ENCODE data around the gene BEAN1.

The BEAN1 gene

GRCh38 chr16:66386629-66387622, 40.2 kb upstream of the BEAN1 start:
- no peak overlapping the region for H3K27ac ChIP-seq (ENCODE audit: low read depth, low read length)
- H3K27me3 ChIP-seq (ENCODE audit: control insufficient read depth, insufficient read depth, low read length), result no peaks in the 10 kb centered on the region
- H3K9ac ChIP-seq (ENCODE audit: low read length), result no peak overlapping the region
- peaks cover 10% of the 10 kb centered on the region for H3K4me1 ChIP-seq (ENCODE audit: control insufficient read depth, insufficient read depth, low read length)
- no peak overlapping the region for H3K4me3 ChIP-seq (ENCODE audit: low read depth, low read length)
- H3K9me3 ChIP-seq (ENCODE audit: control insufficient read depth, insufficient read depth, low read depth, low read length), result no peaks in the 10 kb centered on the region
- no peaks in the 10 kb centered on the region for H3K36me3 ChIP-seq (ENCODE audit: control insufficient read depth, insufficient read depth, low read length)

GRCh38 chr16:66387817-66388332, 39.2 kb upstream of the BEAN1 start:
- H3K27ac ChIP-seq (ENCODE audit: low read depth, low read length), result no peak overlapping the region
- no peaks in the 10 kb centered on the region for H3K36me3 ChIP-seq (ENCODE audit: control insufficient read depth, insufficient read depth, low read length)
- no peak overlapping the region for H3K4me3 ChIP-seq (ENCODE audit: low read depth, low read length)
- H3K9me3 ChIP-seq (ENCODE audit: control insufficient read depth, insufficient read depth, low read depth, low read length), result no peaks in the 10 kb centered on the region
- H3K27me3 ChIP-seq (ENCODE audit: control insufficient read depth, insufficient read depth, low read length), result no peaks in the 10 kb centered on the region
- H3K9ac ChIP-seq (ENCODE audit: low read length), result no peak overlapping the region
- H3K4me1 ChIP-seq (ENCODE audit: control insufficient read depth, insufficient read depth, low read length), result peaks cover 5% of the 10 kb centered on the region

GRCh38 chr16:66388350-66389139, 38.5 kb upstream of the BEAN1 start:
- no peaks in the 10 kb centered on the region for H3K36me3 ChIP-seq (ENCODE audit: control insufficient read depth, insufficient read depth, low read length)
- H3K27me3 ChIP-seq (ENCODE audit: control insufficient read depth, insufficient read depth, low read length), result no peaks in the 10 kb centered on the region
- H3K9me3 ChIP-seq (ENCODE audit: control insufficient read depth, insufficient read depth, low read depth, low read length), result no peaks in the 10 kb centered on the region
- H3K4me3 ChIP-seq (ENCODE audit: low read depth, low read length), result no peak overlapping the region
- no peak overlapping the region for H3K9ac ChIP-seq (ENCODE audit: low read length)
- no peaks in the 10 kb centered on the region for H3K4me1 ChIP-seq (ENCODE audit: control insufficient read depth, insufficient read depth, low read length)
- no peak overlapping the region for H3K27ac ChIP-seq (ENCODE audit: low read depth, low read length)

- H3K4me1 ChIP-seq (ENCODE audit: control insufficient read depth, insufficient read depth, low read length), result no peaks in the 10 kb centered on the region
- H3K36me3 ChIP-seq (ENCODE audit: control insufficient read depth, insufficient read depth, low read length), result no peaks in the 10 kb centered on the region
- H3K9ac ChIP-seq (ENCODE audit: low read length), result no peak overlapping the region
- no peak overlapping the region for H3K27ac ChIP-seq (ENCODE audit: low read depth, low read length)
- no peak overlapping the region for H3K4me3 ChIP-seq (ENCODE audit: low read depth, low read length)
- no peaks in the 10 kb centered on the region for H3K27me3 ChIP-seq (ENCODE audit: control insufficient read depth, insufficient read depth, low read length)
- no peaks in the 10 kb centered on the region for H3K9me3 ChIP-seq (ENCODE audit: control insufficient read depth, insufficient read depth, low read depth, low read length)
Measured at GRCh38 chr16:66389256-66390176, 37.6 kb upstream of the BEAN1 start.

GRCh38 chr16:66390346-66391108, 36.6 kb upstream of the BEAN1 start:
- no peaks in the 10 kb centered on the region for H3K4me1 ChIP-seq (ENCODE audit: control insufficient read depth, insufficient read depth, low read length)
- no peak overlapping the region for H3K27ac ChIP-seq (ENCODE audit: low read depth, low read length)
- H3K36me3 ChIP-seq (ENCODE audit: control insufficient read depth, insufficient read depth, low read length), result no peaks in the 10 kb centered on the region
- no peaks in the 10 kb centered on the region for H3K9me3 ChIP-seq (ENCODE audit: control insufficient read depth, insufficient read depth, low read depth, low read length)
- no peaks in the 10 kb centered on the region for H3K27me3 ChIP-seq (ENCODE audit: control insufficient read depth, insufficient read depth, low read length)
- no peak overlapping the region for H3K9ac ChIP-seq (ENCODE audit: low read length)
- H3K4me3 ChIP-seq (ENCODE audit: low read depth, low read length), result no peak overlapping the region

GRCh38 chr16:66391726-66392670, 35.1 kb upstream of the BEAN1 start:
- no peaks in the 10 kb centered on the region for H3K4me1 ChIP-seq (ENCODE audit: control insufficient read depth, insufficient read depth, low read length)
- H3K9me3 ChIP-seq (ENCODE audit: control insufficient read depth, insufficient read depth, low read depth, low read length), result no peaks in the 10 kb centered on the region
- no peak overlapping the region for H3K27ac ChIP-seq (ENCODE audit: low read depth, low read length)
- no peaks in the 10 kb centered on the region for H3K27me3 ChIP-seq (ENCODE audit: control insufficient read depth, insufficient read depth, low read length)
- no peak overlapping the region for H3K4me3 ChIP-seq (ENCODE audit: low read depth, low read length)
- no peak overlapping the region for H3K9ac ChIP-seq (ENCODE audit: low read length)
- no peaks in the 10 kb centered on the region for H3K36me3 ChIP-seq (ENCODE audit: control insufficient read depth, insufficient read depth, low read length)

GRCh38 chr16:66395806-66396555, 31.1 kb upstream of the BEAN1 start:
- no peak overlapping the region for H3K4me3 ChIP-seq (ENCODE audit: low read depth, low read length)

GRCh38 chr16:66397736-66398433, 29.2 kb upstream of the BEAN1 start:
- Histone ChIP-seq H3K4me3 (ENCODE audit: low read depth, low read length) (no peak overlapping the region), H3K9ac (ENCODE audit: low read length) (no peak overlapping the region), H3K27me3 (ENCODE audit: control insufficient read depth, insufficient read depth, low read length) (no peaks in the 10 kb centered on the region), H3K36me3 (ENCODE audit: control insufficient read depth, insufficient read depth, low read length) (no peaks in the 10 kb centered on the region), H3K4me1 (ENCODE audit: control insufficient read depth, insufficient read depth, low read length) (no peaks in the 10 kb centered on the region), H3K9me3 (ENCODE audit: control insufficient read depth, insufficient read depth, low read depth, low read length) (no peaks in the 10 kb centered on the region), H3K27ac (ENCODE audit: low read depth, low read length) (no peak overlapping the region)

More at GRCh38 chr16:66395806-66396555, 31.1 kb upstream of the BEAN1 start:
- Histone ChIP-seq H3K9me3 (ENCODE audit: control insufficient read depth, insufficient read depth, low read depth, low read length) (no peaks in the 10 kb centered on the region), H3K27ac (ENCODE audit: low read depth, low read length) (no peak overlapping the region), H3K36me3 (ENCODE audit: control insufficient read depth, insufficient read depth, low read length) (no peaks in the 10 kb centered on the region), H3K4me1 (ENCODE audit: control insufficient read depth, insufficient read depth, low read length) (no peaks in the 10 kb centered on the region), H3K9ac (ENCODE audit: low read length) (no peak overlapping the region), H3K27me3 (ENCODE audit: control insufficient read depth, insufficient read depth, low read length) (no peaks in the 10 kb centered on the region)
